Measurements from ENCODE around the gene NTSR2.

The NTSR2 gene, protein sequence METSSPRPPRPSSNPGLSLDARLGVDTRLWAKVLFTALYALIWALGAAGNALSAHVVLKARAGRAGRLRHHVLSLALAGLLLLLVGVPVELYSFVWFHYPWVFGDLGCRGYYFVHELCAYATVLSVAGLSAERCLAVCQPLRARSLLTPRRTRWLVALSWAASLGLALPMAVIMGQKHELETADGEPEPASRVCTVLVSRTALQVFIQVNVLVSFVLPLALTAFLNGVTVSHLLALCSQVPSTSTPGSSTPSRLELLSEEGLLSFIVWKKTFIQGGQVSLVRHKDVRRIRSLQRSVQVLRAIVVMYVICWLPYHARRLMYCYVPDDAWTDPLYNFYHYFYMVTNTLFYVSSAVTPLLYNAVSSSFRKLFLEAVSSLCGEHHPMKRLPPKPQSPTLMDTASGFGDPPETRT

DNA sequence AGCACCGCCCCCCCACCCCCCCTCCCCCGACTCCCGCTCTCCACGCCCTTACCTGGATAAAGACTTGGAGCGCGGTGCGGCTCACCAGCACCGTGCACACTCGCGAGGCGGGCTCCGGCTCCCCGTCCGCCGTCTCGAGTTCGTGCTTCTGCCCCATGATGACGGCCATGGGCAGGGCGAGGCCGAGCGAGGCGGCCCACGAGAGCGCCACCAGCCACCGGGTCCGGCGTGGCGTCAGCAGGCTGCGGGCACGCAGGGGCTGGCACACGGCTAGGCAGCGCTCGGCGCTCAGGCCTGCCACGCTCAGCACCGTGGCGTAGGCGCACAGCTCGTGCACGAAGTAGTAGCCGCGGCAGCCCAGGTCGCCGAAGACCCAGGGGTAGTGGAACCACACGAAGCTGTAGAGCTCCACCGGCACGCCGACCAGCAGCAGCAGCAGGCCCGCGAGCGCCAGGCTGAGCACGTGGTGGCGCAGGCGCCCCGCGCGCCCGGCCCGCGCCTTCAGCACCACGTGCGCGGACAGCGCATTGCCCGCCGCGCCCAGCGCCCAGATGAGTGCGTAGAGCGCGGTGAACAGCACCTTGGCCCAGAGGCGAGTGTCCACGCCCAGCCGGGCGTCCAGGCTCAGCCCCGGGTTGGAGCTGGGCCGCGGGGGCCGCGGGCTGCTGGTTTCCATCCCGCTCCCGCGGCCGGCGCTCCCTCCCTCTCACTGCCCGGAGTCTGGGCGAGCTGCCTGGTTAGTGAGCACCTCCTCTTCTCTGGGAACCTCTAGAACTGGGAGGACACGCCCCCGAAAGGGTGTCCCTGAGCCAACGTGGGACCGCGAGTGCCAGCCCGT is at the start of gene NTSR2:
NTSR2 (minus strand) TSS at position 742 of the 838 bp plus-strand sequence; CDS start at position 676, 66 bp downstream.
- Histone ChIP-seq H3K9me3 (peaks cover 12% of the 10 kb centered on the region), H3K9ac (no peak within 1 kb of the TSS), H3K27ac (no peak within 1 kb of the TSS), H3K4me2 (no peak within 1 kb of the TSS), H3K36me3 (no peaks in the 10 kb centered on the region), H3K27me3 (no peaks in the 10 kb centered on the region), H3K4me3 (no peak within 1 kb of the TSS), H4K20me1 (no peaks in the 10 kb centered on the region), H3K4me1 (peaks cover 11% of the 10 kb centered on the region)
- TF ChIP-seq Cebpa-rat (IDR thresholded peaks at IDR 0.05) = no peak

DNA sequence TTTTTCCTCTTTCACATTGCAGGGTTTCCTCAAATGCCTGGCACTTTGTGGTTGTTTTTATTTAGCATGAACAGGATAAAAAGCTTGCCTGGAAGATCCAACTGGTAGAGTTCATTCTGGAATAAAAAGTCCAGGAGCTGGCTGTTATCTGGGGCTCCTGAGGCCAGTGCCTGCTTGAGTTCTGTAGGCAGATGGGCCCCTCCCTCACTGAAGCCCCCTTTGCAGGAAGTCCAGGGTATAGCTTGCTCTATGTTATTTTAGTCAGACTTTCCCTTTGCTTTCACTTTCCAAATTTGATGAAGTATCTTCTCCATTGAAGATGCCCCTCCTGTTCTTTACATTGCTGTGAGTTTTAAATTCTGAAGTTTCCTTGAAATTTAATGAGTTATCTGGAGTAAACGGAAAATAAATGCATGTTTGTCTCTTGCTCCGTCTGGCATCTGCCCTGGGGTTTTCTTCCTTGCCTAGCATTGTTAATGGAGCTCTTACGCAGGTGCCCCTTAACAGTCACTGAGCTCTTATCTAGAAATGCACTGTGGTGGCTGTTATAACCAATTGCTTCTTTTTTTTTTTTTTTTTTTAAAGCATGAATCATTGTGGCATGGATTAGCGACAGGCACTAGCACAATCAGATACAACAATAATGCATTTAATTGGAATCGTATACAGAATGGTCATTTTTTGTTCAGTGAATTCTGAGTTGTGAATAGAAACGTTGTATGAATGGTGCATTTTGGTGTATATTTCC is 49.4 kb upstream of the NTSR2 start:
- no peaks in the 10 kb centered on the region for H3K36me3 ChIP-seq
- H3K4me2 ChIP-seq = peak overlapping the region; percentile 66
- H3K4me1 ChIP-seq = peaks cover 35% of the 10 kb centered on the region
- H3K9me3 ChIP-seq = no peaks in the 10 kb centered on the region
- H3K27ac ChIP-seq = no peak overlapping the region
- no peaks in the 10 kb centered on the region for H3K27me3 ChIP-seq
- TF ChIP-seq Cebpa-rat (IDR thresholded peaks at IDR 0.05) = no peak
- H3K4me3 ChIP-seq = no peak overlapping the region
- no peaks in the 10 kb centered on the region for H4K20me1 ChIP-seq
- no peak overlapping the region for H3K9ac ChIP-seq

GRCh38 chr2:11718606-11719005 is 48.6 kb upstream of the NTSR2 start:
- Histone ChIP-seq H3K4me1 (peaks cover 35% of the 10 kb centered on the region), H3K36me3 (no peaks in the 10 kb centered on the region), H3K4me3 (no peak overlapping the region), H4K20me1 (no peaks in the 10 kb centered on the region), H3K9me3 (no peaks in the 10 kb centered on the region), H3K27ac (no peak overlapping the region), H3K4me2 (peak overlapping the region; percentile 51; the same call in 1 of the 2 replicates), H3K27me3 (no peaks in the 10 kb centered on the region), H3K9ac (no peak overlapping the region)
- TF ChIP-seq Cebpa-rat (IDR thresholded peaks at IDR 0.05) = no peak

DNA sequence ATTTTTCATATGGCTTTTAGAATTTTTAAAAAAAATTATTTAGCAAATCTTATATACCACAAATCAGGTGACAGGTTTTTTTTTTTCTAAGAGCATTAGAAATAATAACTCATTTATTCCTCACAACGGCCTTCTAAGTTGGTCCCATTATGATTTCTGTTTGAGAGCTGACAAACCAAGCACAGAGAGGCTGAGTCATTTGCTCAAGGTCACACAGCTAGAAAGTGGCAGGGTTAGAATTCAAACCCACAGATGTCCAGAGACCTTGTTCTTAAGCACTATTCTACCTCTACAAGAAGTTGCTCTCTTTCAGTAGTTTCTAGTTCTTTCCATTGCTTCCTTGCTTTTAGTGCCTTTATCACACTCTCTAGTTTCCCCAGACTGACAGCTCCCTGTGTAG is 47.6 kb upstream of the NTSR2 start:
- no peak overlapping the region for H3K27ac ChIP-seq
- peak overlapping the region; percentile 51; the same call in 1 of the 2 replicates for H3K4me2 ChIP-seq
- peaks cover 35% of the 10 kb centered on the region for H3K4me1 ChIP-seq
- H3K36me3 ChIP-seq = no peaks in the 10 kb centered on the region
- TF ChIP-seq Cebpa-rat (IDR thresholded peaks at IDR 0.05) = no peak
- no peak overlapping the region for H3K9ac ChIP-seq
- no peak overlapping the region for H3K4me3 ChIP-seq
- no peaks in the 10 kb centered on the region for H3K27me3 ChIP-seq
- H3K9me3 ChIP-seq = no peaks in the 10 kb centered on the region
- no peaks in the 10 kb centered on the region for H4K20me1 ChIP-seq

DNA sequence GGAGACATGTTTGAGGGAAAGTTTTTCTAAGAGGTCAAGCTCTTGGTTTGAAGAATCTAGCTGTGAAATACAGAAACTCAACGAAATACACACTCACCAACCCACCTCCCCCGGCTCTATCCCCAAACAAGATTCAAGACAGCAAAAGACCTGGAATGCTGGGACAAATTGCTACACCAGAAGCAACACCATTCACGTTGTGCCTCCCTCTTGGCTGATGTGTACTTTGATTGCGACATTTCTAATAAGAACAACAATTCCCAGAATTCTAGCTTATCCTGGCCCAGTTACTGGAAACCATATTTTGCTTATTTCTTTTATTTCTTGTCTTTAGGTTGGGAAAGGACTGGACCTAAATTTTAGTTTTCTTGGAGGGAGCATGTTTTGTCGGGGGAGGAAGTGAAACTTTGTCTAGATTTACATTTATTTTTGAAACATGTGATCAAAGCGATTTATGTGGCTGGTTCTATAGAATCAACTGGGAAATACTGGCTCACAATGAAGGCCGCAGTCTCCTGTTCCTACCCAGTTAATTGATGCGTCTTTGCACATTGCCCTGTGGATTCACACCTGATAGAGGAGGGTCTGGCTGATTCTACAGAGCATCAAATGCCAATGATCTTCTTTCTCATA is 46.8 kb upstream of the NTSR2 start:
- Histone ChIP-seq H4K20me1 (no peaks in the 10 kb centered on the region), H3K4me1 (peaks cover 35% of the 10 kb centered on the region)

GRCh38 chr2:11715987-11716652 is 46.1 kb upstream of the NTSR2 start:
- Histone ChIP-seq H3K9ac (no peak overlapping the region), H3K4me1 (peaks cover 35% of the 10 kb centered on the region), H3K9me3 (no peaks in the 10 kb centered on the region), H3K27me3 (no peaks in the 10 kb centered on the region), H4K20me1 (no peaks in the 10 kb centered on the region), H3K27ac (no peak overlapping the region), H3K4me3 (no peak overlapping the region), H3K36me3 (no peaks in the 10 kb centered on the region), H3K4me2 (peak overlapping the region; percentile 51; the same call in 1 of the 2 replicates)
- TF ChIP-seq Cebpa-rat (IDR thresholded peaks at IDR 0.05) = no peak

More for the DNA sequence above, 46.8 kb upstream of the NTSR2 start:
- Histone ChIP-seq H3K4me3 (no peak overlapping the region), H3K4me2 (peak overlapping the region; percentile 51), H3K27me3 (no peaks in the 10 kb centered on the region), H3K9ac (no peak overlapping the region), H3K36me3 (no peaks in the 10 kb centered on the region), H3K27ac (no peak overlapping the region), H3K9me3 (no peaks in the 10 kb centered on the region)
- peak; percentile 69 for TF ChIP-seq Cebpa-rat (IDR thresholded peaks at IDR 0.05)

GRCh38 chr2:11713815-11714214 is 43.8 kb upstream of the NTSR2 start:
- Histone ChIP-seq H3K4me2 (no peak overlapping the region), H3K9me3 (no peaks in the 10 kb centered on the region), H3K27ac (no peak overlapping the region), H3K36me3 (no peaks in the 10 kb centered on the region), H4K20me1 (no peaks in the 10 kb centered on the region), H3K9ac (no peak overlapping the region), H3K27me3 (no peaks in the 10 kb centered on the region), H3K4me1 (peaks cover 23% of the 10 kb centered on the region), H3K4me3 (no peak overlapping the region)
- TF ChIP-seq Cebpa-rat (IDR thresholded peaks at IDR 0.05) = no peak

DNA sequence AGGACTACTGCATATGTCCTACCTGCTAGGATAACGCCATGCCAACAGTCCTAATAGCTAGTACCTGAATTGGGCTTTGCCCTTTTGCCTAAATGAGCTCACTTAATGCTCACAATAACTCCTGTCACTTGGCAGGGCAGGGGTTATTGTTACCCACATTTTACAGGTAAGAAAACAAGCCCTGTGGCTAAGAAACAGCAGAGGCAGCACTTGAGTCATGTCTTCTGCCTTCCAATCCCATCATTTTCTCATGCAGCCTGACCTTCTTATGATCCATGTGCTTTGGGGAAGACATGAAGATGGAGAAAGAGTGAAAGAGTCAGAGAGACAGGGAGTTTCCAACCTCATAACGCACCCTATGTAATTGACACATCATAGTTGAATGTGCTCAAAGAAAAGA is 42.9 kb upstream of the NTSR2 start:
- H4K20me1 ChIP-seq = no peaks in the 10 kb centered on the region
- H3K9ac ChIP-seq = no peak overlapping the region
- H3K4me1 ChIP-seq = peaks cover 14% of the 10 kb centered on the region
- no peaks in the 10 kb centered on the region for H3K9me3 ChIP-seq
- no peak for TF ChIP-seq Cebpa-rat (IDR thresholded peaks at IDR 0.05)
- no peaks in the 10 kb centered on the region for H3K27me3 ChIP-seq
- H3K4me2 ChIP-seq = no peak overlapping the region
- H3K36me3 ChIP-seq = no peaks in the 10 kb centered on the region
- H3K27ac ChIP-seq = no peak overlapping the region
- H3K4me3 ChIP-seq = no peak overlapping the region

GRCh38 chr2:11711751-11712150 is 41.8 kb upstream of the NTSR2 start:
- Histone ChIP-seq H3K9ac (no peak overlapping the region), H3K4me2 (no peak overlapping the region), H3K9me3 (no peaks in the 10 kb centered on the region), H3K4me3 (no peak overlapping the region), H3K4me1 (peaks cover 2% of the 10 kb centered on the region), H3K36me3 (no peaks in the 10 kb centered on the region), H3K27me3 (no peaks in the 10 kb centered on the region), H4K20me1 (no peaks in the 10 kb centered on the region), H3K27ac (no peak overlapping the region)
- no peak for TF ChIP-seq Cebpa-rat (IDR thresholded peaks at IDR 0.05)

Data from BLaER1 (cell line).